ENCODE data around the gene TMEM135.

- TF ChIP-seq CTCF (conservative IDR thresholded peaks at IDR 0.05; ENCODE audit: low read depth, low read length) (no peak), EZH2 (IDR thresholded peaks at IDR 0.05; ENCODE audit: low read length, unreplicated experiment) (no peak), EZH2phosphoT487 (IDR thresholded peaks at IDR 0.05; ENCODE audit: borderline replicate concordance, low read length) (no peak)
These were observed 292.5 kb downstream of the TMEM135 start for GRCh38 chr11:87330187-87330601.

All from PC-3 (cell line).